ENCODE data around the gene GAD1. TPM values are rescaled to one million over a fixed set of nuclear protein-coding genes. Genes with fewer than 3 reads are reported as not detected.

The GAD1 gene
- total and polyA plus RNA-seq, 2 of the 8 experiments (the other 6 are each of a cell fraction or from before 2014, with no cell fraction given) = 0.65 to 1.0 TPM

- no peak overlapping the region for H3K4me3 ChIP-seq (ENCODE audit: extremely low read depth in 1 of 4, insufficient read depth in 2 of 4, low read depth in 3 of 4, low read length in 4 of 4)
- H3K36me3 ChIP-seq (ENCODE audit: control insufficient read depth in 2 of 4, insufficient read depth in 4 of 4, low read length in 3 of 4) = no peaks in the 10 kb centered on the region
- H4K91ac ChIP-seq (replicated peaks; ENCODE audit: insufficient read length, low read length) = no peak overlapping the region
- no peaks in the 10 kb centered on the region for H3K79me2 ChIP-seq (ENCODE audit: control insufficient read depth in 1 of 2, insufficient read depth in 2 of 2, low read length in 2 of 2)
- H3K4me1 ChIP-seq (replicated peaks in 1 of 4; ENCODE audit: control insufficient read depth in 3 of 4, insufficient read depth in 4 of 4, low read length in 3 of 4) = no peaks in the 10 kb centered on the region
- no peak overlapping the region for H2BK12ac ChIP-seq (ENCODE audit: low read depth, low read length)
- H3K23ac ChIP-seq (ENCODE audit: insufficient read length) = no peak overlapping the region
- no peak overlapping the region for H3K9ac ChIP-seq (replicated peaks in 1 of 4; ENCODE audit: extremely low read depth in 1 of 4, low read depth in 3 of 4, low read length in 3 of 4)
- no peak overlapping the region for H4K5ac ChIP-seq (ENCODE audit: insufficient read length, low read depth, low read length)
- H3K14ac ChIP-seq (ENCODE audit: insufficient read length) = no peak overlapping the region
- H4K20me1 ChIP-seq (replicated peaks in 1 of 2; ENCODE audit: control insufficient read depth in 1 of 2, insufficient read depth in 2 of 2, low read length in 2 of 2) = no peaks in the 10 kb centered on the region
- H3K56ac ChIP-seq (replicated peaks; ENCODE audit: insufficient read length, low read depth, low read length) = no peak overlapping the region
- no peak overlapping the region for H4K8ac ChIP-seq (ENCODE audit: extremely low read depth, insufficient read depth, low read length)
- CTCF ChIA-PET (ENCODE audit: partially characterized antibody) = interaction anchor here (0.7 to 2.0 kb wide), 3 partner anchors 19 to 374 kb away, joined by 3 to 6 read pairs (median 4); partner anchors contain the start of gene GAD1
- H3K4ac ChIP-seq (replicated peaks; ENCODE audit: insufficient read length, low read depth, low read length) = no peak overlapping the region
- WGBS, 2 experiments (ENCODE audit: extremely low coverage in 1 of 2, insufficient coverage in 1 of 2, insufficient read length in 1 of 2, insufficient replicate concordance in 2 of 2, low coverage in 1 of 2, low lambda C conversion rate in 2 of 2, missing lambda C conversion rate in 1 of 2) = 100% methylated on average over 1 of the region's 1 CpG; no CpG with 5 or more reads in 1 of the 2 experiments
- no peaks in the 10 kb centered on the region for H3K79me1 ChIP-seq (ENCODE audit: low read depth, low read length)
- no peak overlapping the region for H2BK15ac ChIP-seq (ENCODE audit: low read length)
- POLR2A ChIA-PET (ENCODE audit: partially characterized antibody) = interaction anchor here (1.4 kb wide), 1 partner anchor 10 kb away, joined by 3 read pairs; no protein-coding TSS in a partner anchor
- DNase-seq (ENCODE audit: low read depth in 1 of 2, low spot score in 2 of 2) = no peak
- FAIRE-seq = no peak
- no peaks in the 10 kb centered on the region for H3K9me3 ChIP-seq (ENCODE audit: insufficient read depth in 2 of 2, low read depth in 1 of 2, low read length in 1 of 2)
- no peak overlapping the region for H2AK5ac ChIP-seq (ENCODE audit: low read depth, low read length)
- no peak overlapping the region for H3K18ac ChIP-seq (ENCODE audit: extremely low read depth, low read length)
- no peak overlapping the region for H3K4me2 ChIP-seq (ENCODE audit: insufficient read depth in 1 of 2, low read depth in 2 of 2, low read length in 2 of 2)
- H3K23me2 ChIP-seq (ENCODE audit: low read depth, low read length) = no peaks in the 10 kb centered on the region
- no peak for TF ChIP-seq SIRT6 (IDR thresholded peaks at IDR 0.05; ENCODE audit: low read length)
- TF ChIP-seq E2F6 (IDR thresholded peaks at IDR 0.05) = no peak
- TF ChIP-seq SP4 (IDR thresholded peaks at IDR 0.05; ENCODE audit: low read length) = no peak
- no peak for TF ChIP-seq NRF1 (IDR thresholded peaks at IDR 0.05; ENCODE audit: low read depth, low read length)
- TF ChIP-seq CREB1 (IDR thresholded peaks at IDR 0.05) = no peak
- no peak for TF ChIP-seq CHD1 (IDR thresholded peaks at IDR 0.05; ENCODE audit: low read depth, low read length)
- no peak for TF ChIP-seq ZNF274 (IDR thresholded peaks at IDR 0.05; ENCODE audit: borderline replicate concordance, extremely low read depth, low read length)
- TF ChIP-seq RAD21 (IDR thresholded peaks at IDR 0.05 in 1 of 2, conservative IDR thresholded peaks at IDR 0.05 in 1 of 2; ENCODE audit: low read depth in 2 of 2, low read length in 2 of 2) = no peak
- TF ChIP-seq MAX (IDR thresholded peaks at IDR 0.05) = no peak
- no peak for TF ChIP-seq SP2 (IDR thresholded peaks at IDR 0.05; ENCODE audit: low read length)
- no peak for TF ChIP-seq HDAC6 (IDR thresholded peaks at IDR 0.05; ENCODE audit: low read depth, low read length)
- TF ChIP-seq USF2 (IDR thresholded peaks at IDR 0.05; ENCODE audit: low read length) = no peak
- no peak for TF ChIP-seq SUZ12 (IDR thresholded peaks at IDR 0.05; ENCODE audit: low read length)
- TF ChIP-seq YY1 (IDR thresholded peaks at IDR 0.05; ENCODE audit: low read depth, low read length) = no peak
- no peak overlapping the region for H2BK5ac ChIP-seq (ENCODE audit: low read depth, low read length)
- H3K27ac ChIP-seq (ENCODE audit: low read depth, low read length) = no peak overlapping the region
- no peaks in the 10 kb centered on the region for H3K27me3 ChIP-seq (replicated peaks in 1 of 4; ENCODE audit: control insufficient read depth in 3 of 4, extremely low read depth in 1 of 4, insufficient read depth in 3 of 4, low read length in 3 of 4)
- no peak overlapping the region for H2AFZ ChIP-seq (ENCODE audit: low read length)
- no peak overlapping the region for H2BK120ac ChIP-seq (replicated peaks; ENCODE audit: low read depth, low read length)
- H2BK20ac ChIP-seq (ENCODE audit: low read length) = no peak overlapping the region
Measured at GRCh38 chr2:170783549-170783948, 33.1 kb upstream of the GAD1 start.
